Stimulated activated CD4-positive, alpha-beta T cell treated with anti-CD3 and anti-CD28 coated beads, Interleukin-4, amount 100 ng/mL, for 1 hour (primary cell): Measurements from ENCODE around the gene TMEM163.

ENCODE experiments used
- DNase-seq: peaks from one replicate; pipeline ENCODE4 v3.0.0-alpha.2; 2020

The TMEM163 gene

GRCh38 chr2:134721596-134721995 lies 2.8 kb upstream of the TMEM163 start:
- no peak for DNase-seq

GRCh38 chr2:134718023-134718816 lies 580 bp downstream of the TMEM163 start:
- DNase-seq: peak; percentile 11

- DNase-seq: no peak
Measured at GRCh38 chr2:134717286-134718022, 1.3 kb downstream of the TMEM163 start.

GRCh38 chr2:134716721-134717243 lies 2.0 kb downstream of the TMEM163 start:
- no peak for DNase-seq

- no peak for DNase-seq
Measured at GRCh38 chr2:134715932-134716643, 2.7 kb downstream of the TMEM163 start.

- DNase-seq: no peak
Measured at GRCh38 chr2:134714228-134714627, 4.6 kb downstream of the TMEM163 start.

- DNase-seq: no peak
Measured at GRCh38 chr2:134713606-134714005, 5.2 kb downstream of the TMEM163 start.

- no peak for DNase-seq
Measured at GRCh38 chr2:134713176-134713575, 5.6 kb downstream of the TMEM163 start.

GRCh38 chr2:134712736-134713135 lies 6.1 kb downstream of the TMEM163 start:
- no peak for DNase-seq

GRCh38 chr2:134712299-134712698 lies 6.5 kb downstream of the TMEM163 start:
- no peak for DNase-seq

- DNase-seq: no peak
Measured at GRCh38 chr2:134711692-134712091, 7.1 kb downstream of the TMEM163 start.

- no peak for DNase-seq
Measured at GRCh38 chr2:134707330-134707676, 11.5 kb downstream of the TMEM163 start.

GRCh38 chr2:134706587-134707329 lies 12.0 kb downstream of the TMEM163 start:
- DNase-seq: no peak

- DNase-seq: no peak
Measured at GRCh38 chr2:134705861-134706586, 12.8 kb downstream of the TMEM163 start.

- DNase-seq: no peak
Measured at GRCh38 chr2:134704173-134704572, 14.6 kb downstream of the TMEM163 start.

GRCh38 chr2:134703426-134703825 lies 15.4 kb downstream of the TMEM163 start:
- no peak for DNase-seq

- no peak for DNase-seq
Measured at GRCh38 chr2:134700730-134701129, 18.1 kb downstream of the TMEM163 start.

- no peak for DNase-seq
Measured at GRCh38 chr2:134694411-134694810, 24.4 kb downstream of the TMEM163 start.

- DNase-seq: no peak
Measured at GRCh38 chr2:134693359-134694330, 25.2 kb downstream of the TMEM163 start.

GRCh38 chr2:134692499-134692898 lies 26.3 kb downstream of the TMEM163 start:
- DNase-seq: no peak
